RWPE2 (cell line): ENCODE results near the gene DESI1.
A peak's percentile ranks its signal among the peaks of the same experiment; 100 is the strongest.

Source experiments
- ATAC-seq: fragments of 200-7000 bp; cut with Tn5 transposase; 3 replicates; pipeline ENCODE4 v1.9.1; 2021; ENCODE audit warnings: low read depth
- DNase-seq: peaks from one replicate; pipeline ENCODE4 v3.0.0-alpha.2; 2020; ENCODE audit warnings: low spot score
- H3K27ac ChIP-seq: fragments of 450-650 bp; 2 replicates; pipeline ENCODE4 v1.5.1; 2017; ENCODE audit warnings: mild to moderate bottlenecking; ENCODE audit not compliant: poor library complexity, severe bottlenecking
- H3K27me3 ChIP-seq: fragments of 250-450 bp; sonication (Bioruptor Pico); 2 replicates; pipeline ENCODE4 v1.5.1; 2021; ENCODE audit warnings: mild to moderate bottlenecking, moderate library complexity; ENCODE audit not compliant: insufficient read depth, poor library complexity, severe bottlenecking
- H3K36me3 ChIP-seq: fragments of 250-450 bp; sonication (Bioruptor Pico); 2 replicates; pipeline ENCODE4 v1.5.1; 2020; ENCODE audit warnings: low read depth, mild to moderate bottlenecking, moderate library complexity
- H3K4me1 ChIP-seq: fragments of 250-450 bp; sonication (Bioruptor Pico); 2 replicates; pipeline ENCODE4 v1.5.1; 2021; ENCODE audit warnings: mild to moderate bottlenecking, moderate library complexity; ENCODE audit not compliant: insufficient read depth, poor library complexity, severe bottlenecking
- H3K4me3 ChIP-seq: fragments of 250-450 bp; sonication (Bioruptor Pico); 2 replicates; pipeline ENCODE4 v1.5.1; 2021; ENCODE audit warnings: mild to moderate bottlenecking, moderate library complexity; ENCODE audit not compliant: severe bottlenecking
- H3K9me3 ChIP-seq: fragments of 250-450 bp; sonication (Bioruptor Pico); 2 replicates; pipeline ENCODE4 v1.5.1; 2021; ENCODE audit warnings: mild to moderate bottlenecking, moderate library complexity; ENCODE audit not compliant: severe bottlenecking
- TF ChIP-seq, protein P1 (sequence below): fragments of 450-650 bp; IDR thresholded peaks from one replicate; pipeline ENCODE4 v1.5.1; 2017; ENCODE audit warnings: mild to moderate bottlenecking, moderate library complexity; ENCODE audit not compliant: poor library complexity, severe bottlenecking

DESI1 gene

GRCh38 chr22:41570221-41570620 is 50.6 kb downstream of the DESI1 start:
- Histone ChIP-seq H3K36me3 (no peaks in the 10 kb centered on the region), H3K9me3 (no peaks in the 10 kb centered on the region), H3K4me3 (no peak overlapping the region), H3K27ac (no peak overlapping the region), H3K4me1 (peaks cover 4% of the 10 kb centered on the region), H3K27me3 (no peaks in the 10 kb centered on the region)
- no peak for ATAC-seq
- DNase-seq: no peak
- TF ChIP-seq, protein P1, sequence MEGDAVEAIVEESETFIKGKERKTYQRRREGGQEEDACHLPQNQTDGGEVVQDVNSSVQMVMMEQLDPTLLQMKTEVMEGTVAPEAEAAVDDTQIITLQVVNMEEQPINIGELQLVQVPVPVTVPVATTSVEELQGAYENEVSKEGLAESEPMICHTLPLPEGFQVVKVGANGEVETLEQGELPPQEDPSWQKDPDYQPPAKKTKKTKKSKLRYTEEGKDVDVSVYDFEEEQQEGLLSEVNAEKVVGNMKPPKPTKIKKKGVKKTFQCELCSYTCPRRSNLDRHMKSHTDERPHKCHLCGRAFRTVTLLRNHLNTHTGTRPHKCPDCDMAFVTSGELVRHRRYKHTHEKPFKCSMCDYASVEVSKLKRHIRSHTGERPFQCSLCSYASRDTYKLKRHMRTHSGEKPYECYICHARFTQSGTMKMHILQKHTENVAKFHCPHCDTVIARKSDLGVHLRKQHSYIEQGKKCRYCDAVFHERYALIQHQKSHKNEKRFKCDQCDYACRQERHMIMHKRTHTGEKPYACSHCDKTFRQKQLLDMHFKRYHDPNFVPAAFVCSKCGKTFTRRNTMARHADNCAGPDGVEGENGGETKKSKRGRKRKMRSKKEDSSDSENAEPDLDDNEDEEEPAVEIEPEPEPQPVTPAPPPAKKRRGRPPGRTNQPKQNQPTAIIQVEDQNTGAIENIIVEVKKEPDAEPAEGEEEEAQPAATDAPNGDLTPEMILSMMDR: no peak

DNA sequence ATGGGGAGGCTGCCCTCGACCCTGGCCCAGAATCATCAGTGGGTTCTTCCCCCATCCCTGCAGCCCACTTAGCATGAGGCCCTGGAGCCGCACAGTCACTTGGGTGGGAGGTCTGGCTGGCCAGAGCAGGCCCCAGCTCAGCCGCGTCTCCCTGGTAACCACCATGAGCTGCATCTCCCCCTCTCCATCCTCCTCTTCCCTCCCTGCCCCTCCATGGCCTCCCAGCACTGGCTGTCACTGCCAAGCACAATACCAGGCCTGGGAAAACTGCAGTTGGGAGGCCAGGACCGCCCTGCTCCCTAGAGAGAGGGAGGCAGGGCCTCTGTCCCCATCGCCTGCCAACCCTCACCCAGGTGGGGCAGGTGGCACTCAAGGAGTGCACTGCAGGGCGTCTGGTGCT is 52.0 kb downstream of the DESI1 start:
- H3K9me3 ChIP-seq: no peaks in the 10 kb centered on the region
- H3K36me3 ChIP-seq: no peaks in the 10 kb centered on the region
- no peak overlapping the region for H3K4me3 ChIP-seq
- DNase-seq (no peak), ATAC-seq (no peak)
- H3K27me3 ChIP-seq: no peaks in the 10 kb centered on the region
- TF ChIP-seq, protein P1: no peak
- peaks cover 12% of the 10 kb centered on the region for H3K4me1 ChIP-seq
- H3K27ac ChIP-seq: no peak overlapping the region

GRCh38 chr22:41567512-41567768 is 53.4 kb downstream of the DESI1 start:
- no peak for ATAC-seq
- H3K27me3 ChIP-seq: no peaks in the 10 kb centered on the region
- no peak overlapping the region for H3K27ac ChIP-seq
- no peak overlapping the region for H3K4me3 ChIP-seq
- H3K36me3 ChIP-seq: no peaks in the 10 kb centered on the region
- no peak for DNase-seq
- H3K9me3 ChIP-seq: no peaks in the 10 kb centered on the region
- TF ChIP-seq, protein P1: no peak
- peaks cover 20% of the 10 kb centered on the region for H3K4me1 ChIP-seq

- Histone ChIP-seq H3K4me3 (no peak overlapping the region), H3K27ac (peak overlapping the region; percentile 14), H3K36me3 (no peaks in the 10 kb centered on the region), H3K27me3 (no peaks in the 10 kb centered on the region), H3K9me3 (no peaks in the 10 kb centered on the region), H3K4me1 (peaks cover 24% of the 10 kb centered on the region)
- TF ChIP-seq, protein P1: no peak
- DNase-seq (no peak), ATAC-seq (peak; percentile 79)
Measured at GRCh38 chr22:41565403-41566054, 55.3 kb downstream of the DESI1 start.

- TF ChIP-seq, protein P1: no peak
Measured at GRCh38 chr22:41564563-41564962, 56.3 kb downstream of the DESI1 start.

More at GRCh38 chr22:41564563-41564962, 56.3 kb downstream of the DESI1 start:
- H3K4me1 ChIP-seq: peaks cover 24% of the 10 kb centered on the region
- H3K9me3 ChIP-seq: no peaks in the 10 kb centered on the region
- H3K27ac ChIP-seq: peak overlapping the region; percentile 14
- H3K36me3 ChIP-seq: no peaks in the 10 kb centered on the region
- ATAC-seq (peak; percentile 43; the same call in 1 of the 3 replicates), DNase-seq (no peak)
- H3K4me3 ChIP-seq: no peak overlapping the region
- H3K27me3 ChIP-seq: no peaks in the 10 kb centered on the region
